ENCODE measurements around the gene RECQL. TPM values are rescaled to one million over a fixed set of nuclear protein-coding genes. Genes with fewer than 3 reads are reported as not detected.
A peak's percentile ranks its signal among the peaks of the same experiment; 100 is the strongest.

RECQL gene, protein sequence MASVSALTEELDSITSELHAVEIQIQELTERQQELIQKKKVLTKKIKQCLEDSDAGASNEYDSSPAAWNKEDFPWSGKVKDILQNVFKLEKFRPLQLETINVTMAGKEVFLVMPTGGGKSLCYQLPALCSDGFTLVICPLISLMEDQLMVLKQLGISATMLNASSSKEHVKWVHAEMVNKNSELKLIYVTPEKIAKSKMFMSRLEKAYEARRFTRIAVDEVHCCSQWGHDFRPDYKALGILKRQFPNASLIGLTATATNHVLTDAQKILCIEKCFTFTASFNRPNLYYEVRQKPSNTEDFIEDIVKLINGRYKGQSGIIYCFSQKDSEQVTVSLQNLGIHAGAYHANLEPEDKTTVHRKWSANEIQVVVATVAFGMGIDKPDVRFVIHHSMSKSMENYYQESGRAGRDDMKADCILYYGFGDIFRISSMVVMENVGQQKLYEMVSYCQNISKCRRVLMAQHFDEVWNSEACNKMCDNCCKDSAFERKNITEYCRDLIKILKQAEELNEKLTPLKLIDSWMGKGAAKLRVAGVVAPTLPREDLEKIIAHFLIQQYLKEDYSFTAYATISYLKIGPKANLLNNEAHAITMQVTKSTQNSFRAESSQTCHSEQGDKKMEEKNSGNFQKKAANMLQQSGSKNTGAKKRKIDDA
- 60.6 and 61.6 TPM in 2 replicates for total RNA-seq

DNA sequence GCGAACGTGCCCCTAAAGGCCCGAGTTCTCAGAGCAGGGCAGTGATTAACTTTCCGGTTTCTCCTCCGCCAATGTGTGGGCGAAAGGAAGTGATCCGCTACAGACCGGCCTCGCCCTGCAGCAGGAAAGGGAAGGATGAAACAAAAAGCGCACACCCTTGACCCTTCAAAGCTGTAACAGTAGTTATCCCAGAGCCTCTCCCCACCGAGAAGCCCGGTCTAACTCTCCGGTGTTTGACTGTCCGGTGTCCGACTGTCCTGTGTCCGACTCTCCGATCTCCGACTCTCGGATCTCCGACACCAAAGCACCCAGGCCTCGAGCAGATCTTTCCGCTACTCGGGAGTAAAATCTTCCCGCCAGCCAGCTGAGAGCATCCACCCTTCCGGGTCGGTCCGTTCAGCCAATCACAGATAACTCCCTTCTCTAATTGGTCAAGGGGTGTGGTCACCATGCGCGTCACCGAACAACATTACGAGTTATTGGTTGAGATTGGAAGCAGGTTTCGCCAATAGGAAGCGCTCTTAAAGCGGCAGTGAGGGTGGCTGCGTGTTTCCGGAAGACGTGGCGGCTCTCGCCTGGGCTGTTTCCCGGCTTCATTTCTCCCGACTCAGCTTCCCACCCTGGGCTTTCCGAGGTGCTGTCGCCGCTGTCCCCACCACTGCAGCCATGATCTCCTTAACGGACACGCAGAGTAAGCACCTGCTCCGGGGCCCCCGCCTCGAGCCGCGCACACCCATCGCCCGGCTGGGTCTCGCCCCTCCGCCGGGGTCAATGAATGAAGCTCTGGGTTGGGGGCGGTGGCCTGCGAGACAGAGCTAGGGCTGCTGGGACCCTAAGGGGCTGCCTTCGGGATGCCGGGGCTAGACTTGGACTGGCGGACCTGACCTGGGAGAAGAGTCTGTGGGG, at the start of gene RECQL, which contains the start of gene GOLT1B:
Gene RECQL (minus strand): TSS at position 378 of the 906 bp plus-strand sequence. CDS start 2,065 bp downstream, outside the sequence.
Gene GOLT1B (plus strand): TSS at position 532 of the 906 bp plus-strand sequence. CDS start 135 bp downstream, at position 667.
- DNase-seq (peak; percentile 71), ATAC-seq (ENCODE audit: low read depth) (peak; percentile 95)
- H3K36me3 Mint-ChIP-seq (ENCODE audit: low read depth), result peaks cover 30% of the 10 kb centered on the region
- ChIA-PET CTCF (interaction anchor here (1.1 kb wide), 2 partner anchors 175 to 179 kb away, joined by 3 to 4 read pairs; no protein-coding TSS in a partner anchor), POLR2A (interaction anchor here (0.8 to 2.7 kb wide), 10 partner anchors 8 to 1043 kb away, joined by 3 to 36 read pairs (median 6); partner anchors contain the start of genes C2CD5, LDHB and PYROXD1)
- H3K27ac Mint-ChIP-seq, result no peak within 1 kb of the TSS
- peaks cover 41% of the 10 kb centered on the region for H3K4me1 Mint-ChIP-seq
- no peak within 1 kb of the TSS for H3K4me3 Mint-ChIP-seq
- intact Hi-C loops (cut with micrococcal nuclease), result loop anchor here (1.0 to 5.0 kb wide), 9 partner anchors 8 to 1126 kb away; partner anchors contain the start of genes C2CD5, CMAS, ETNK1 and LDHB
- no peak for TF ChIP-seq CTCF (IDR thresholded peaks at IDR 0.05)
- H3K27me3 Mint-ChIP-seq, result no peaks in the 10 kb centered on the region
- H3K9me3 Mint-ChIP-seq, result no peaks in the 10 kb centered on the region

- H3K27ac Mint-ChIP-seq, result no peak overlapping the region
- CTCF ChIA-PET, result no interaction called here
- H3K4me1 Mint-ChIP-seq, result no peaks in the 10 kb centered on the region
- intact Hi-C loops (cut with micrococcal nuclease), result no loop called here
- H3K36me3 Mint-ChIP-seq (ENCODE audit: low read depth), result no peaks in the 10 kb centered on the region
- H3K27me3 Mint-ChIP-seq, result peaks cover 10% of the 10 kb centered on the region
- POLR2A ChIA-PET, result no interaction called here
- no peak overlapping the region for H3K4me3 Mint-ChIP-seq
- ATAC-seq (ENCODE audit: low read depth) (no peak), DNase-seq (no peak)
- no peaks in the 10 kb centered on the region for H3K9me3 Mint-ChIP-seq
- no peak for TF ChIP-seq CTCF (IDR thresholded peaks at IDR 0.05)
These were observed 46.0 kb upstream of the RECQL start for GRCh38 chr12:21547437-21547836.

DNA sequence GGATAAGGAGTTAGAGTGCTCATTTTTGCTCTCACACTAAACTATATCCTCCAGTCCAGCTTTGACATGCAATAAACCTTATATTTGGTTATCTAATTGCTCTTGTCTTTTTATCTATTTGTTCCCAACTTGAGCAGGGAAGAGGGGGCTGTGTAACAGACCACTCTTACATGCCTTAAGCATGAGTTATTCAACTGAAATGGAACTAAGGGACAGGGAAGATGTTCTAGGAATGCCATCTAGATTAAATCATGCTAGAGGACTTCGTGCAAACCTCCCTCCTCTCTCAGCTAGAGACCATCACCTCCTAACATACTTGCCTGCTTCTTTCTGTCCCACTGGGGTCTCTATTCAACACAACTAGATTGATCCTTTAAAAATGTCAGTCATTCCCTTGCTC, 45.3 kb upstream of the RECQL start:
- H3K27ac Mint-ChIP-seq, result no peak overlapping the region
- intact Hi-C loops (cut with micrococcal nuclease), result no loop called here
- no peaks in the 10 kb centered on the region for H3K9me3 Mint-ChIP-seq
- H3K36me3 Mint-ChIP-seq (ENCODE audit: low read depth), result no peaks in the 10 kb centered on the region
- no peaks in the 10 kb centered on the region for H3K4me1 Mint-ChIP-seq
- ChIA-PET POLR2A (no interaction called here), CTCF (no interaction called here)
- TF ChIP-seq CTCF (IDR thresholded peaks at IDR 0.05), result no peak
- H3K4me3 Mint-ChIP-seq, result no peak overlapping the region
- ATAC-seq (ENCODE audit: low read depth) (no peak), DNase-seq (no peak)
- peaks cover 10% of the 10 kb centered on the region for H3K27me3 Mint-ChIP-seq

DNA sequence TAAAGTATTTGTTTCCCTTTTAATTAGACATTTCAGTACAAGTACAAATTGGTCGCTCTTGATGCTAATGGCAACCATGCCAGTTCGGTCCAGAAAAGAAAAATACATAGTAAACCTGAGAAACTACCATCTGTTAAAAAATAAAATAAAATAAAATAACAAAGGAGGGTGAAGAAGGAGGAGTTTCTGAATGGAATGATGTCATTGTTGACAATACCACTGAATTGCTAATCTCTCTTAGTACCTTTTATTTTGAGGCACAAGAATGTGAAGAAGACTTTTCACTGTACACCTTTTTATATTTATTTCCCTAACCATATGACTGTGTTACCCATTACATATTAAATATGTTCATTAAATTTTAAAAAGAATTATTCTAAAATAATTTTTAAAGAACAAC, 44.1 kb upstream of the RECQL start:
- Mint-ChIP-seq H3K4me3 (no peak overlapping the region), H3K4me1 (no peaks in the 10 kb centered on the region), H3K27ac (no peak overlapping the region), H3K9me3 (no peaks in the 10 kb centered on the region), H3K27me3 (peaks cover 8% of the 10 kb centered on the region), H3K36me3 (ENCODE audit: low read depth) (no peaks in the 10 kb centered on the region)
- intact Hi-C loops (cut with micrococcal nuclease), result no loop called here
- no peak for DNase-seq
- TF ChIP-seq CTCF (IDR thresholded peaks at IDR 0.05), result no peak
- no peak for ATAC-seq (ENCODE audit: low read depth)
- ChIA-PET CTCF (no interaction called here), POLR2A (no interaction called here)
